GM18907 (cell line): ENCODE results near the gene LMBR1.
A peak's percentile ranks its signal among the peaks of the same experiment; 100 is the strongest.
"Not testable (repeated sequence)": the region's sequence is repeated elsewhere in the genome, so short reads cannot be mapped to it uniquely, and the experiment has no call there.

Experiments used
- ATAC-seq: cut with Tn5 transposase; IDR thresholded peaks from one replicate; pipeline ENCODE4 v1.9.1; 2021; ENCODE audit warnings: mild to moderate bottlenecking, moderate library complexity; ENCODE audit not compliant: unreplicated experiment

Gene LMBR1

GRCh38 chr7:156906200-156906649, 13.2 kb upstream of the LMBR1 start:
- ATAC-seq, result no peak

DNA sequence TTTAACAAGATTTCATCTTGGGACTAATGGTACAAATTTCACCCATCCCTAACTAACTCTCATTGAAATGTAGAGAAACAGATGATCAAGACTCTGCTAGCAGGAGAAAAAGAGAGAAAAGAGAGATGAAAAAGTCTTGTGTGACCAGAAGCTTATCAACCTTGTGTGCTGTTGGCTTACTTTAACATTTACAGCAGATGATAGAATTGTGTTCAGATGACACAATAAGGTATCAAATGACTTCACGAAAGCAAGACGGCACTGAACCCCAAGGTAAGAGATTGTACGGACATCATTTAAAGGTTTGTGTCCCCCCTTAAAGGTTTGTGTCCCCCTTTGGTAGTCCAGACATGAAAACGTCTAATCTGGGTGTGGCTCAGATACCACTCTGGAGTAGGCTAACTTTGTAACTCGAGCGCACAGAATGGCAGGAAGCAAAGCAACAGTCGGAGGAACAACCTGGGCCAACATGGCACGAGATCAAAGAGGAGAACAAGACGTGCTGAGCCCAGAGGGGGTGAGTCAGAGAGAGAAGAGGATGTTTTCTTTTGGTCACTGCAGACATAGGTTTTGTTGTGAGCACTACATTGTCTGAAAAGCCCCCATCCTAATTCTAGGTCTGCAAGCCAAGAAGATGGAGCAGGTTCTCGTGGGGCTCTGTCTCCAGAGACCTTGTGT, 10.4 kb upstream of the LMBR1 start:
- no peak for ATAC-seq

DNA sequence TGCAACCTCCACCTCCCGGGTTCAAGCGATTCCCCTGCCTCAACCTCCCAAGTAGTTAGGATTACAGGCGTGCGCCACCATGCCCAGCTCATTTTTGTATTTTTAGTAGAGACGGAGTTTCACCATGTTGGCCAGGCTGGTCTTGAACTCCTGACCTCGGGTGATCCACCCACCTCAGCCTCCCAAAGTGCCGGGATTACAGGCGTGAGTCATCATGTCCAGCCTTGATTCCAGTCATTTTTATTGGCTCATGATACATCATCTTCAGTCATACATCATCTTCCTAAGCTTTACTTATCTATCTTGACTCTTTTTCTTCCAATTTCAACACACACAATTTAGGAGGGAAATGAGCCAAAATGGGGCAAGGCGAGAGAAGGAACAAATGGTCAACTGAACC, 7.1 kb upstream of the LMBR1 start:
- ATAC-seq, result not testable (repeated sequence)

DNA sequence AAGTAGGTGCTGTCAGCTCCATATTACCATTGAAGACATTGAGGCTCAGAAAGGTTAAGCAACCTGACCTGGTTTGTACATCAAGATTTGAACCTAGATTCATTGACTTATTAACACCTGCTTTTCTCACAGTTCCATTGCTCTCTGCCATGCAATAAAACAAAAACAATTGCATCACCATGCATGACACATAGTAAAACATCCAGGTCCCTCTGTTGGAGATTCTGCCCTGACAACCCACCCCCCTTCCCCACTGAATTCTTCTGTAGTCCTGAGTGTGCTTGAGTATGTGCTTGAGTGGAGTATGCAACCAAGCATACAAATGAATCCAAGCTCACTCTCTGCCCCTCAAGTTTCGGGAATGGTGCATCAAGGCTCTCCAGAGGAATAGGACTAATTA, 6.0 kb upstream of the LMBR1 start:
- ATAC-seq, result no peak

- ATAC-seq, result no peak
These were observed 4.7 kb upstream of the LMBR1 start for GRCh38 chr7:156897673-156898072.

- no peak for ATAC-seq
These were observed 3.5 kb upstream of the LMBR1 start for GRCh38 chr7:156896388-156897022.

DNA sequence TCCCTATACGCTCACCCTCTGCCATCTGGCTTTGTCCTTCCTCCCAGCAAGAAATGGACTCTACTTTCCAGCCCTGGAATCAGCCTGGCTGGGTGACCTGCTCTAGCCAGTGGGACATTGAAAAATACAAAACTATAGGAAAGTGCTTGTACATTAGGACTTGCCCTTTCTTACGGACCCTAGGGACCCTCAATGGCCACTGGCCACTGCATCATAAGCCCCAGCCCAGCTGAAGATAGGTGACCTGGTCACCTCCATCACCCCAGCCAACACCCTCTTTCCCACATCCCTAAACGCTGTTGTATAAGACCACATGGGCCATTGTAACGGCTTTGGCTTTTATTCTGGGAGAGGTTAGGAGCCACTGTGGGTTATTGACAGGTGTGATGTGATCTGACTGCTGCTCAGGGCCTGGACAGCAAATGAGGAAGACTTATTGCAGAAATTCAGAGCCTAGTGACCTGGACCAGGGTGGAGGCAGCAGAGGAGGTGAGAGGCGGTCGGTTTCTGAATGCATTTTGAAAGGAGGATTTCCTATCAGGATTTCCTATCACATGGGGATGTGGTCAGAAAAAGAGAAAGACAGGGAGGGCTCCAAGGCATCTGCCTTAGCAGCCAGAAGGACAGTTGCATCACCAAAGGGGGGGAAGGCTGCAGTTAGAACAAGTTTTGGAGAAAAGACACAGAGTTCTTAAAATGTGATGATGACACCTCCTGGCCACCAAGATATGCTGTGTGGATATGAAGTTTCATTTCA, 2.2 kb upstream of the LMBR1 start:
- ATAC-seq, result no peak

GRCh38 chr7:156892081-156892800, 742 bp downstream of the LMBR1 start:
- ATAC-seq, result peak; percentile 21

DNA sequence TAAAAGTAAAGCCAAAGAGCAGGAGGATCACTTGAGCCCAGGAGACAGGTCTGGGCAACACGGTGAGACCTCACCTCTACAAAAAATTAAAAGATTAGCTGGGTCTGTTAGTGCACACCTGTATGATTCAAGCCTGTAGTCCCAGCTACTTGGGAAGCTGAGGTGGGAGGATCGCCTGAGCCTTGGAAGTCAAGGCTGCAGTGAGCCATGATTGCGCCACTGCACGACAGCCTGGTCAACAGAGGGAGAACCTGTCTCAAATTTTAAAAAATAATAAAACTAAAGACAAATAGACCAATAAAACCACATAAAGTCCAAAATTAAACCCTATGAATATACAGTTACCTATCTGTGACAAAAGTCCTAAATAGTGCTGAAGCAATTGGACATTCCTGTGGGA, 3.2 kb downstream of the LMBR1 start:
- ATAC-seq, result no peak

DNA sequence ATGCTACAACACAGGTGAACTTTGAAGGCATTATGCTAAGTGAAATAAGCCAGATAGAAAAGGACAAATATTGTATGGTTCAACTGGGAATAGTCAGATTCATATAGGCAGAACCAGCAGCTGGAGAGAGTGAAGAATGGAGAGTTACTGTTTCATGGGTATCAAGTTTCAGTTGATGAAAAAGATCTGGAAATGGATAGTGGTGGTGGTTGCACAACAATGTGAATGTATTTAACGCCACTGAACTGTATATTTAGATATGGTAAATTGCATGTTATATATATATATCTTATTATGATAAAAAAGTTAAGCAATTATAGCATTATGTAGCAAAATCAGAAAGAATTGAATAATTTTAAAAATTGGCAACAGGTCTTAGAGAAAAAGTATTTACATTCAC, 3.9 kb downstream of the LMBR1 start:
- no peak for ATAC-seq

DNA sequence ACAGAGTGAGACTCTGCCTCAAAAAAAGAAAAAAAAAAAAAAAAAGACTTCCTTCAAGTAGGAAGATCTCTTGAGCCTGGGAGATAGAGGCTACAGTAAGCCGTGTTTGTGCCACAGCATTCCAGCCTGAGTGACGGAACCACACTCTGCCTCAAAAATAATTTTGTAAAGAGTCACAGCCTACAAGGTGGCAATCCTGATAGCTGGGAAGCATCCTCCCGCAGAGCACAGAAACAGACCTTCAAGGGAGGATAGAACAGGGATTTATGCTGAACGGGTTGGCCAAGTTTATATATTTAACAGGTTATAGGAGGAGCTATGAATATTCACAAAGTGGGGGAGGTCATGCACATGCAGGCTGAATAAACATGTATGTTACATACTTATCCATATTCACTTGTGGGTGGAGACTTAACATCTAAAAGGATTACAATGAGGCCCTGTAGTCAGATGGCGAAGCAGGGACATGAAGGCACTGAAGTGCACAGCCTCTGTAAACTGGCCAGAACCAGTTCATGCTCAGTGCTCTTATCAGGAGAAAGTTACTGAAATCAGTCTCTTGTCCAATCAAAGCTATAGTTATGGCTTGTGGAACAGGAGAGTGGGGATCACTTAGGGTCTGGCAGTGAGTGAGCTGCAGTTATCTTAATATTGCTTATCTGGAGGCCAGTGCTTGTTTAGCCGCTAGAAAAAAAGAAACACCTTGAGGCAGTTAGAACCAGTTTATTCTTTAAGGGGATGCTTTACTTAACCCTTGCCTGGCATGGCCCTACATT, 6.8 kb downstream of the LMBR1 start:
- no peak for ATAC-seq

GRCh38 chr7:156881679-156882078, 11.3 kb downstream of the LMBR1 start:
- no peak for ATAC-seq

GRCh38 chr7:156875766-156876165, 17.2 kb downstream of the LMBR1 start:
- no peak for ATAC-seq

DNA sequence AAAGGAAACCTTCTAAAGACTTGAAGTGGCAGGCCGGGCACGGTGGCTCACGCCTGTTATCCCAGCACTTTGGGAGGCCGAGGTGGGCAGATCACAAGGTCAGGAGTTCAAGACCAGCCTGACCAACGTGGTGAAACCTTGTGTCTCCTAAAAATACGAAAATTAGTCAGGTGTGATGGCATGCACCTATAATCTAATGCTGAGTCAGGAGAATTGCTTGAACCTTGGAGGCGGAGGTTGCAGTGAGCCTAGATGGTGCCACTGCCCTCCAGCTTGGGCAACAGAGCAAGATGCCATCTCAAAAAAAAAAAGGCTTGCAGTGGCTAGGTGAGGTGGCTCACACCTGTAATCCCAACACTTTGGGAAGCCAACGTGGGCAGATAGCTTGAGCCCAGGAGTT, 24.6 kb downstream of the LMBR1 start:
- ATAC-seq, result not testable (repeated sequence)

DNA sequence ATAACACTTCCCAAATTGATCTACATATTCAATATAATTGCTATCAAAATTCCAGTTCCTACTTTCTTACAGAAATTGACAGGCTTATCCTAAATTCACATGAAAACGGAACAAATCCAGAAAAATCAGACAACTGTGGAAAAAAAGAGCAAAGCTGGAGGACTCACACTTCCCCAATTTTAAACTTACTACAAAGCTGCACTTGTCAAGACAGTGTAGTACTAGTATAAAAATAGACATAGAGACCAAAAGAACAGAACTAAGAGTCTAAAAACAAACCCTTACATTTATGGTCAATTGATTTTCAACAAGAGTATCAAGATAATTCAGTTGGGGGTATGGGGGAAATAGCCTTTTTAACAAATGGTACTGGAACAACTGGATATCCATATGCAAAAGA, 27.5 kb downstream of the LMBR1 start:
- ATAC-seq, result no peak

- not testable (repeated sequence) for ATAC-seq
These were observed 31.0 kb downstream of the LMBR1 start for GRCh38 chr7:156862022-156862421.

- ATAC-seq, result no peak
These were observed 31.8 kb downstream of the LMBR1 start for GRCh38 chr7:156861212-156861611.

DNA sequence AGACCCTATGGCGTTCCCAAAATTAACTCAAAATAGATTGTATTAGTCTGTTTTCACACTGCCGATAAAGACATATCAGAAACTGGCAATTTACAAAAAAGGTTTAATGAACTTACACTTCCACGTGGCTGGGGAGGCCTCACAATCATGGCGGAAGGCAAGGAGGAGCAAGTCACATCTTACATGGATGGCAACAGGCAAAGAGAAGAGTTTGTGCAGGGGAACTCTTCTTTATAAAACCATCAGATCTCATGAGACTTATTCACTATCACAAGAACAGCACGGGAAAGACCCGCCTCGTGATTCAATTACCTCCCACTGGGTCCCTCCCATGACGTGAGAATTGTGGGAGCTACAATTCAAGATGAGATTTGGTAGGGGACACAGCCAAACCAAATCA, 32.9 kb downstream of the LMBR1 start:
- not testable (repeated sequence) for ATAC-seq

DNA sequence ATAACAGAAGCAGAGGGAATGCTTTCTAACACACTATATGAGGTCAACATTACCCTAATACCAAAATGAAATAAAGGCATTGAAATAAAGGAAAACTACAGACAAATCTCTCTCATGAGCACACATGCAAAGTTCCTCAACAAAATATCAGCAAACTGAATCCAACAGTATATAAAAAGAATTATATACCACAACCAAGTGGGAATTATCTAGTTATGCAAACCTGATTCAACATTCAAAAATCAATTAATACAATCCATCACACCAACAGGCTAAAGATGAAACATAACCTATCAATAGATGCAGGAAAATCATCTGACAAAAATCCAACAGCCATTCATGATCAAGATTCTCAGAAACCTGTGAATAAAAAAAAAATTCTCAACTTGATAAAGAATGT, 34.5 kb downstream of the LMBR1 start:
- ATAC-seq, result no peak

GRCh38 chr7:156857757-156858156, 35.2 kb downstream of the LMBR1 start:
- no peak for ATAC-seq

- no peak for ATAC-seq
These were observed 38.3 kb downstream of the LMBR1 start for GRCh38 chr7:156854654-156855053.
